Lower leg skin (tissue), 3 donors: ENCODE results near the gene IL23R.

Source experiments
- POLR2A ChIP-seq, 2 donors: fragments of 450-650 bp; IDR thresholded peaks; one replicate each; pipeline ENCODE4 v1.6.1; 2016 to 2017; ENCODE audit warnings: antibody characterized with exemption in 2 of 2, mild to moderate bottlenecking in 1 of 2, moderate library complexity in 1 of 2
- TF ChIP-seq, protein P1 (sequence below), 3 donors: fragments of 450-650 bp; IDR thresholded peaks; one replicate each; pipeline ENCODE4 v1.5.1; 2016; ENCODE audit warnings: antibody characterized with exemption in 3 of 3, mild to moderate bottlenecking in 3 of 3, moderate library complexity in 2 of 3

DNA sequence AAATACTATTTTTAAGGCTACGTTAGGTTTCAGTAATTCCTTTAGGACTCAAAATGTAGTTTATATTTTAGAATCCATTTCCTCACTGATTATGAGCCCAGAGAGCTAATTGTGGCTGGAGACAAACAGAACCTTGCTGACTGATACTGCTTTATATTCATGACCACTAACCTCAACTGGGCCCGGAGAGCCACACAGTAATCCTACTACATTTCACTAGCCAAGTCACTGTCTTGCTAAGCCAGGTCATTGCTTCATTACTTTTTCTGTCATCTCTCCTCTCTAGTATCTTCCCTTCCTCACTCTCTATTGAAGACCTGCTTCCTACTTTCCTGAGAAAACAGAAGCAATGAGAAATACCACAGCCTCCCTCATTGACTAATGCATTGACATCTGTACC lies 24.7 kb downstream of the IL23R start:
- TF ChIP-seq, protein P1, sequence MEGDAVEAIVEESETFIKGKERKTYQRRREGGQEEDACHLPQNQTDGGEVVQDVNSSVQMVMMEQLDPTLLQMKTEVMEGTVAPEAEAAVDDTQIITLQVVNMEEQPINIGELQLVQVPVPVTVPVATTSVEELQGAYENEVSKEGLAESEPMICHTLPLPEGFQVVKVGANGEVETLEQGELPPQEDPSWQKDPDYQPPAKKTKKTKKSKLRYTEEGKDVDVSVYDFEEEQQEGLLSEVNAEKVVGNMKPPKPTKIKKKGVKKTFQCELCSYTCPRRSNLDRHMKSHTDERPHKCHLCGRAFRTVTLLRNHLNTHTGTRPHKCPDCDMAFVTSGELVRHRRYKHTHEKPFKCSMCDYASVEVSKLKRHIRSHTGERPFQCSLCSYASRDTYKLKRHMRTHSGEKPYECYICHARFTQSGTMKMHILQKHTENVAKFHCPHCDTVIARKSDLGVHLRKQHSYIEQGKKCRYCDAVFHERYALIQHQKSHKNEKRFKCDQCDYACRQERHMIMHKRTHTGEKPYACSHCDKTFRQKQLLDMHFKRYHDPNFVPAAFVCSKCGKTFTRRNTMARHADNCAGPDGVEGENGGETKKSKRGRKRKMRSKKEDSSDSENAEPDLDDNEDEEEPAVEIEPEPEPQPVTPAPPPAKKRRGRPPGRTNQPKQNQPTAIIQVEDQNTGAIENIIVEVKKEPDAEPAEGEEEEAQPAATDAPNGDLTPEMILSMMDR (IDR thresholded peaks at IDR 0.05): no peak
- TF ChIP-seq POLR2A (IDR thresholded peaks at IDR 0.05): no peak
